Thoracic aorta (tissue), 2 donors: ENCODE results near the gene NRL. TPM values are rescaled to one million over a fixed set of nuclear protein-coding genes. Genes with fewer than 3 reads are reported as not detected.

ENCODE experiments used
- ATAC-seq: fragments of 150-250 bp; one replicate; pipeline ENCODE4 v1.8.0; 2017; ENCODE audit warnings: low read depth; ENCODE audit not compliant: insufficient number of reproducible peaks, low FRiP score
- DNase-seq: peaks from one replicate; pipeline ENCODE4 v3.0.0-alpha.2; 2020; ENCODE audit warnings: low spot score
- H3K27ac ChIP-seq, 2 donors: fragments of 200-600 bp; sonication (generic); 1 replicate in 1 of 2; 2 replicates in 1 of 2; pipeline ENCODE4 v1.5.1; 2016; ENCODE audit warnings: mild to moderate bottlenecking in 2 of 2, moderate library complexity in 2 of 2
- H3K27me3 ChIP-seq: fragments of 200-600 bp; sonication (generic); replicated peaks from 2 replicates; pipeline ENCODE4 v1.6.0; 2016; ENCODE audit warnings: mild to moderate bottlenecking; ENCODE audit not compliant: insufficient read depth
- H3K36me3 ChIP-seq: fragments of 200-600 bp; sonication (generic); one replicate; pipeline ENCODE4 v1.5.1; 2016
- H3K4me1 ChIP-seq, 2 donors: fragments of 200-600 bp; sonication (generic); 1 replicate in 1 of 2; 2 replicates in 1 of 2; pipeline versions ENCODE4 v1.5.1 to v1.6.0; 2016; ENCODE audit warnings: low read depth in 2 of 2, mild to moderate bottlenecking in 1 of 2; ENCODE audit not compliant: control insufficient read depth in 1 of 2
- H3K4me3 ChIP-seq: fragments of 200-600 bp; sonication (generic); 2 replicates; pipeline ENCODE4 v1.5.1; 2016; ENCODE audit warnings: mild to moderate bottlenecking
- H3K9me3 ChIP-seq: fragments of 200-600 bp; sonication (generic); 2 replicates; pipeline ENCODE4 v1.5.1; 2016
- total RNA-seq, 2 donors: library from RNA; depleted of rRNA; stranded (reverse); fragments of >200 nt; gene quantifications; one replicate each; pipeline versions ENCODE4 v1.1.0 to v1.2.3, GENCODE V29; 2016
- TF ChIP-seq, protein P1 (sequence below): fragments of 200-600 bp; sonication (generic); IDR thresholded peaks from one replicate; pipeline ENCODE4 v1.5.1; 2019; ENCODE audit warnings: antibody characterized with exemption

NRL gene
- total RNA-seq, 2 donors from 2014 or later = 0.92 to 6.1 TPM

DNA sequence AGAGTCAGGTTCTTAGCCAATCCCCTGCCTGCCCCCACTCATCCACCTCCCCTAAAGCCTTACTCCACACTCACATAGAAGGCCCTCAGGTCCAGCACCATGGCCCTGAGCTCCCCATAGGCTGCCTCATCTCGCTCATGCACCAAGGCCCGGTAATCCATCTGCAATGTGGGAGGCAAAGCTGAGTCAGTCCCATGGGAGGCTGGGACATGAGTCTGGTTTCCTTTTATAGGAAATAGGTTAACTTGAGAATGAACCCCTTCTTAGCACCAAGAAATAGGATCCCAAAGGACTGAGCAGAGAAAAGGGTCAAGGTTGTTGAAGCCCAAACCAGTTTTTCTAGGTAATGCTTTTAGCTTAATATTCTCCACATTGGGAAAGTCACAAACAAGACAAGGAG lies 28.8 kb upstream of the NRL start:
- no peak for DNase-seq
- H3K27ac ChIP-seq = no peak overlapping the region
- TF ChIP-seq, protein P1, sequence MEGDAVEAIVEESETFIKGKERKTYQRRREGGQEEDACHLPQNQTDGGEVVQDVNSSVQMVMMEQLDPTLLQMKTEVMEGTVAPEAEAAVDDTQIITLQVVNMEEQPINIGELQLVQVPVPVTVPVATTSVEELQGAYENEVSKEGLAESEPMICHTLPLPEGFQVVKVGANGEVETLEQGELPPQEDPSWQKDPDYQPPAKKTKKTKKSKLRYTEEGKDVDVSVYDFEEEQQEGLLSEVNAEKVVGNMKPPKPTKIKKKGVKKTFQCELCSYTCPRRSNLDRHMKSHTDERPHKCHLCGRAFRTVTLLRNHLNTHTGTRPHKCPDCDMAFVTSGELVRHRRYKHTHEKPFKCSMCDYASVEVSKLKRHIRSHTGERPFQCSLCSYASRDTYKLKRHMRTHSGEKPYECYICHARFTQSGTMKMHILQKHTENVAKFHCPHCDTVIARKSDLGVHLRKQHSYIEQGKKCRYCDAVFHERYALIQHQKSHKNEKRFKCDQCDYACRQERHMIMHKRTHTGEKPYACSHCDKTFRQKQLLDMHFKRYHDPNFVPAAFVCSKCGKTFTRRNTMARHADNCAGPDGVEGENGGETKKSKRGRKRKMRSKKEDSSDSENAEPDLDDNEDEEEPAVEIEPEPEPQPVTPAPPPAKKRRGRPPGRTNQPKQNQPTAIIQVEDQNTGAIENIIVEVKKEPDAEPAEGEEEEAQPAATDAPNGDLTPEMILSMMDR = no peak
- no peaks in the 10 kb centered on the region for H3K27me3 ChIP-seq
- no peaks in the 10 kb centered on the region for H3K9me3 ChIP-seq
- no peak overlapping the region for H3K4me3 ChIP-seq
- peaks cover 21 to 38% of the 10 kb centered on the region in 2 donors for H3K4me1 ChIP-seq
- H3K36me3 ChIP-seq = peaks cover 9% of the 10 kb centered on the region
- ATAC-seq = no peak

DNA sequence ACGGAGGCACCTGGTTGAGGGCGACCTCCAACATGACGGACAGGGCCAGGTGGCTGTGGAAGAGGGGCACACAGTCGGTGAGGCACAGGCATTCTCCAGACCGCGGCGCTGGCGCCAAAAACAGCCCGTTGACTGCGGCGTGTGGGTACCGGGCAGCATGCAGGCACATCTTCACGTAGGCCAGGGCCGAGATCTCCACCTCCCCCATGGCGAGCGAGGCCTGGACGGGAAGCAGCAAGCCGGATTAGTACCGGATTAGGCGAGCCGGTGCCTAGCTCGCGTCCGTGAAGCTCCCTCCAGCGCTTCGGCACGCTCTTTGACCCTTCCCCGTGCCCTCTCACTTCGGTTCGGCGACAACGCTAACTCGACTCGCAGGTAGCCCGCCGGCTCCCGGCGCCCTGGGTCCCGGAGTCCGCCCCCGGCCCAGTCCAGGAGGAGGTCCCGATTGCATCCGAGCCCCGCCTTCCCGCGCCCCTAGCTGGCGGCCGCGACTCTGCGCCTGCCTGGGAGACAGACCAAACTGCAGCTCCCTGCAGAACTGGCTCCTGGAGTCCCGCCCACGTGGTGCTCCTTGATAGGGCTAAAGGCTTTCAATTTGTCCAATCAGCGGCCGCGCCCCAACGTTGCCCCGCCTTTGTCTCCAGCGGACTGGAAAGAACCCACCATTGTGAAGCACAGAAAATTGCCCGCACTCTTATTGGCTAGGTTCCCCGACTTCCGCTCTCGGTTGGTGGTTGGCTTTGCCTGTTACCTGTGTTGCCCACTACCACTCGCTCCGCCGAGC lies 26.5 kb upstream of the NRL start, which contains the start of gene EMC9:
EMC9 (minus strand) TSS at position 495 of the 784 bp plus-strand sequence; CDS start at position 208, 287 bp downstream.
- Histone ChIP-seq H3K36me3 (peaks cover 13% of the 10 kb centered on the region), H3K4me3 (peak within 1 kb of the TSS; percentile 85), H3K4me1 (peaks cover 23 to 43% of the 10 kb centered on the region in 2 donors), H3K9me3 (no peaks in the 10 kb centered on the region), H3K27ac (peak within 1 kb of the TSS; percentile 84 to 90), H3K27me3 (no peaks in the 10 kb centered on the region)
- ATAC-seq (peak; percentile 94), DNase-seq (peak; percentile 100)
- TF ChIP-seq, protein P1 = peak; percentile 49

DNA sequence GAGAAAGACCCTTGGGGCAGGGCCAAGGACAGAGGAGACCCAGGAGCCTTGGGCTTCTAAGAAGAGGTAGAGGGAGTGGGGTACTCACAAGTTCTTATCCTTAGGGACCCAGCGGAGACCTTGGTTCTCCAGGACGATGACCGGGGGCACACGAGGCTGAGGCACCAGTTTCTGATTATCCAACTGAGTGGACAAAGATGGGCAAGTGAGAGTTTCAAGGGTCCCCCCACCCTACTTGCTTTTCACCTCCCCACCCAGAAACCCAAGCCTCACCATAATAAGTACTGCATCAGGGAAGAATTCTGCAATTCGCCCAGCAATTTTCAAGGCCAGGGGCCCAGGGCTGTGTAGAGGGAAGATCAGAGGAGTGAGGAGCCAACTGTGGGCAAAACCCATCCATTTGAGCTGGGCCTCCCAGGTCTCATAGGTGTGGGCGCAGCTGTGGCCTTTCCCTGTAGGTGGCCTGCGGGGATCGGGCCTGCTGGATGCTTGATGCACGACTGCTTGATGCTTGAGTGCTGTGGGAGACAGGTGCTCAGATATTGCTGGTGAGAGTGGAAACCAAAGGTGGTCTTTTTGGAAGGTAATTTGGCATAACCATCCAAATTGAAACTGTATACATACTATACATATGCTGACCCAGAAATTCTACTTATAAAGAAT lies 24.7 kb upstream of the NRL start:
- peaks cover 13% of the 10 kb centered on the region for H3K36me3 ChIP-seq
- H3K27me3 ChIP-seq = no peaks in the 10 kb centered on the region
- peaks cover 17 to 36% of the 10 kb centered on the region in 2 donors for H3K4me1 ChIP-seq
- TF ChIP-seq, protein P1 = no peak
- DNase-seq (no peak), ATAC-seq (no peak)
- no peaks in the 10 kb centered on the region for H3K9me3 ChIP-seq
- no peak overlapping the region for H3K27ac ChIP-seq
- H3K4me3 ChIP-seq = no peak overlapping the region

DNA sequence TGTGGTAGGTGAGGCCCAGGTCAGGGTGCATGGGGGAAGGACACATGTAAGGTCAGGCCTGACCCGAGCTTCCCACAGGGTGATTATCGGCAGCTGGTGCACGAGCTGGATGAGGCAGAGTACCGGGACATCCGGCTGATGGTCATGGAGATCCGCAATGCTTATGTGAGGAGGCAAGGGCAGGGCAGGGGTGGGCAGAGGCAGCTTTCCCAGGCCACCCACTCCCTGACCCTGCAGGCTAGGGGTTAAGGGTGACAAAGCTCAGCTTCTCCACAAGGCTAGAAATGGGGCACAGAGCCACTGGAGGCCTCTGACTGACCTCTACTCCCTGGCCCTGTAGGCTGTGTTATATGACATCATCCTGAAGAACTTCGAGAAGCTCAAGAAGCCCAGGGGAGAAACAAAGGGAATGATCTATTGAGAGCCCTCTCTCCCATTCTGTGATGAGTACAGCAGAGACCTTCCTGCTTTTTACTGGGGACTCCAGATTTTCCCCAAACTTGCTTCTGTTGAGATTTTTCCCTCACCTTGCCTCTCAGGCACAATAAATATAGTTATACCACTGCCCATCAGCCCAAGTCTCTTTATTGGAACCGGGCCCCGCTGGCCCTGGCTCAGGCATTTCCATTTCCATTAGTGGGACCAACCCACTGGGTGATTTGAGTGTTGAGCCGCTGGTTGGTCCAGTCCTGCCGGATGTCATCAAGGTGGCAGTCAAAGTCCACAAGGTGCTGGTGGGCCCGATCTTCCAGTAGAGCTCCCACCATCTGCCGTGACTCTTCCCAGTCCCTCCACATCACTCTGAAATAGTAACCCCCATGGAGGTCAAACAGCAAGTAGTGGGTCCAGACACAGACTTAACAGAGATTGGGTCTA lies 23.9 kb upstream of the NRL start:
- no peak for ATAC-seq

More for the DNA sequence above, 23.9 kb upstream of the NRL start:
- no peak overlapping the region for H3K4me3 ChIP-seq
- peaks cover 17 to 36% of the 10 kb centered on the region in 2 donors for H3K4me1 ChIP-seq
- no peaks in the 10 kb centered on the region for H3K9me3 ChIP-seq
- no peak for DNase-seq
- H3K36me3 ChIP-seq = peaks cover 13% of the 10 kb centered on the region
- no peak overlapping the region for H3K27ac ChIP-seq
- TF ChIP-seq, protein P1 = no peak
- no peaks in the 10 kb centered on the region for H3K27me3 ChIP-seq
